ENCODE results near the gene DHRS9. TPM values are rescaled to one million over a fixed set of nuclear protein-coding genes. Genes with fewer than 3 reads are reported as not detected.

DHRS9 gene
- total RNA-seq, 4 donors from 2014 or later: 4.3 to 130 (median 18.8) TPM

GRCh38 chr2:169090133-169090820 lies 20.9 kb downstream of the DHRS9 start:
- TF ChIP-seq CTCF (IDR thresholded peaks at IDR 0.05; ENCODE audit: low read depth): no peak

GRCh38 chr2:169091256-169091655 lies 21.9 kb downstream of the DHRS9 start:
- no peak for TF ChIP-seq CTCF (IDR thresholded peaks at IDR 0.05; ENCODE audit: low read depth)

- no peak for TF ChIP-seq CTCF (IDR thresholded peaks at IDR 0.05; ENCODE audit: low read depth)
These were observed 22.6 kb downstream of the DHRS9 start for GRCh38 chr2:169091761-169092519.

- no peak for TF ChIP-seq CTCF (IDR thresholded peaks at IDR 0.05; ENCODE audit: low read depth)
These were observed 24.2 kb downstream of the DHRS9 start for GRCh38 chr2:169093535-169093934.

- TF ChIP-seq CTCF (IDR thresholded peaks at IDR 0.05; ENCODE audit: low read depth): no peak
These were observed 25.3 kb downstream of the DHRS9 start for GRCh38 chr2:169094676-169095075.

GRCh38 chr2:169095621-169096105 lies 26.3 kb downstream of the DHRS9 start:
- TF ChIP-seq CTCF (IDR thresholded peaks at IDR 0.05; ENCODE audit: low read depth): no peak

GRCh38 chr2:169104848-169105247 lies 35.5 kb downstream of the DHRS9 start:
- no peak for TF ChIP-seq CTCF (IDR thresholded peaks at IDR 0.05; ENCODE audit: low read depth)

Data from subcutaneous adipose tissue (tissue), 4 donors.